ENCODE measurements around the gene TRAF1. TPM values are rescaled to one million over a fixed set of nuclear protein-coding genes. Genes with fewer than 3 reads are reported as not detected.

Gene TRAF1
- total RNA-seq, 5 donors from 2014 or later (not counting 1 experiment from before 2014, with no cell fraction given): 67.6 to 170 (median 157) TPM

GRCh38 chr9:120914396-120914795, 12.2 kb downstream of the TRAF1 start:
- H3K4me1 ChIP-seq (ENCODE audit: control insufficient read depth in 1 of 2, extremely low read depth in 1 of 2, insufficient read depth in 2 of 2, low read length in 2 of 2): peaks cover 22 to 88% of the 10 kb centered on the region in 2 experiments
- peak overlapping the region; percentile 52 for H3K27ac ChIP-seq (ENCODE audit: low read length)
- peaks cover 77% of the 10 kb centered on the region for H3K36me3 Mint-ChIP-seq
- no peaks in the 10 kb centered on the region for H3K9me3 ChIP-seq
- no peak overlapping the region for H3K4me3 ChIP-seq (ENCODE audit: control insufficient read depth in 1 of 2, extremely low read depth in 1 of 2, low read length in 1 of 2)
- ChIA-PET CTCF (no interaction called here), POLR2A (interaction anchor here in 1 of 2 donors (0.9 kb wide), 1 partner anchor 17 kb away, joined by 6 read pairs; no protein-coding TSS in a partner anchor)
- H3K4me1 Mint-ChIP-seq: peaks cover 82 to 90% (median 90%) of the 10 kb centered on the region in 3 donors
- 96% methylated on average over 3 of the region's 3 CpGs for WGBS (ENCODE audit: insufficient coverage)
- no peaks in the 10 kb centered on the region for H3K27me3 Mint-ChIP-seq
- ATAC-seq (replicated peaks in 1 of 4) (no peak), DNase-seq (no peak)
- H3K36me3 ChIP-seq (ENCODE audit: control insufficient read depth in 2 of 2, extremely low read depth in 1 of 2, insufficient read depth in 1 of 2, low read length in 1 of 2): peaks cover 11 to 88% of the 10 kb centered on the region in 2 donors
- no peaks in the 10 kb centered on the region for H3K27me3 ChIP-seq (replicated peaks in 1 of 2; ENCODE audit: control insufficient read depth in 2 of 2, extremely low read depth in 1 of 2, insufficient read depth in 2 of 2, low read length in 1 of 2)
- peak overlapping the region; percentile 74 to 78 for H3K27ac Mint-ChIP-seq
- peaks cover 0 to 4% (median 0%) of the 10 kb centered on the region in 3 donors for H3K9me3 Mint-ChIP-seq
- no peak overlapping the region for H3K4me3 Mint-ChIP-seq

GRCh38 chr9:120913647-120914264, 12.8 kb downstream of the TRAF1 start:
- Mint-ChIP-seq H3K27me3 (no peaks in the 10 kb centered on the region), H3K4me1 (peaks cover 81 to 91% (median 90%) of the 10 kb centered on the region in 3 donors), H3K27ac (peak overlapping the region; percentile 16 to 75), H3K36me3 (peaks cover 79% of the 10 kb centered on the region), H3K9me3 (peaks cover 0 to 4% (median 0%) of the 10 kb centered on the region in 3 donors), H3K4me3 (no peak overlapping the region)
- Histone ChIP-seq H3K27ac (ENCODE audit: low read length) (no peak overlapping the region), H3K4me1 (ENCODE audit: control insufficient read depth in 1 of 2, extremely low read depth in 1 of 2, insufficient read depth in 2 of 2, low read length in 2 of 2) (peaks cover 22 to 87% of the 10 kb centered on the region in 2 experiments), H3K27me3 (replicated peaks in 1 of 2; ENCODE audit: control insufficient read depth in 2 of 2, extremely low read depth in 1 of 2, insufficient read depth in 2 of 2, low read length in 1 of 2) (no peaks in the 10 kb centered on the region), H3K9me3 (no peaks in the 10 kb centered on the region), H3K4me3 (ENCODE audit: control insufficient read depth in 1 of 2, extremely low read depth in 1 of 2, low read length in 1 of 2) (no peak overlapping the region), H3K36me3 (ENCODE audit: control insufficient read depth in 2 of 2, extremely low read depth in 1 of 2, insufficient read depth in 1 of 2, low read length in 1 of 2) (peaks cover 6 to 88% of the 10 kb centered on the region in 2 donors)
- ChIA-PET POLR2A (interaction anchor here (0.7 to 0.9 kb wide), 2 partner anchors 18 to 29 kb away, joined by 3 to 6 read pairs; no protein-coding TSS in a partner anchor), CTCF (no interaction called here)
- ATAC-seq (replicated peaks in 1 of 4) (no peak), DNase-seq (peak in 5 of 35 experiments; percentile 27 to 56 (median 34))
- 69% methylated on average over 2 of the region's 4 CpGs for WGBS (ENCODE audit: insufficient coverage)

GRCh38 chr9:120912958-120913646, 13.5 kb downstream of the TRAF1 start:
- peak overlapping the region; percentile 71 to 91 for H3K27ac Mint-ChIP-seq
- DNase-seq (no peak), ATAC-seq (replicated peaks in 1 of 4) (no peak)
- no peaks in the 10 kb centered on the region for H3K27me3 Mint-ChIP-seq
- H3K27ac ChIP-seq (ENCODE audit: low read length): no peak overlapping the region
- H3K4me3 ChIP-seq (ENCODE audit: control insufficient read depth in 1 of 2, extremely low read depth in 1 of 2, low read length in 1 of 2): no peak overlapping the region
- peak overlapping the region in 1 of 3 donors; percentile 10 for H3K4me3 Mint-ChIP-seq
- H3K36me3 ChIP-seq (ENCODE audit: control insufficient read depth in 2 of 2, extremely low read depth in 1 of 2, insufficient read depth in 1 of 2, low read length in 1 of 2): peaks cover 3 to 84% of the 10 kb centered on the region in 2 donors
- H3K9me3 Mint-ChIP-seq: peaks cover 0 to 4% (median 0%) of the 10 kb centered on the region in 3 donors
- ChIA-PET CTCF (interaction anchor here in 1 of 2 donors (1.1 kb wide), 1 partner anchor 67 kb away, joined by 3 read pairs; no protein-coding TSS in a partner anchor), POLR2A (interaction anchor here (0.6 to 1.3 kb wide), 3 partner anchors 8 to 28 kb away, joined by 3 to 6 read pairs (median 3); no protein-coding TSS in a partner anchor)
- WGBS (ENCODE audit: insufficient coverage): 98% methylated on average over 7 of the region's 13 CpGs
- peaks cover 74% of the 10 kb centered on the region for H3K36me3 Mint-ChIP-seq
- peaks cover 76 to 90% (median 87%) of the 10 kb centered on the region in 3 donors for H3K4me1 Mint-ChIP-seq
- H3K9me3 ChIP-seq: no peaks in the 10 kb centered on the region
- H3K4me1 ChIP-seq (ENCODE audit: control insufficient read depth in 1 of 2, extremely low read depth in 1 of 2, insufficient read depth in 2 of 2, low read length in 2 of 2): peaks cover 22 to 85% of the 10 kb centered on the region in 2 experiments
- H3K27me3 ChIP-seq (replicated peaks in 1 of 2; ENCODE audit: control insufficient read depth in 2 of 2, extremely low read depth in 1 of 2, insufficient read depth in 2 of 2, low read length in 1 of 2): no peaks in the 10 kb centered on the region

- no peak for ATAC-seq (replicated peaks in 1 of 4)
- no peaks in the 10 kb centered on the region for H3K9me3 Mint-ChIP-seq
- POLR2A ChIA-PET: interaction anchor here in 1 of 2 donors (1.4 kb wide), 2 partner anchors 10 to 18 kb away, joined by 4 to 6 read pairs; no protein-coding TSS in a partner anchor
These were observed 15.2 kb downstream of the TRAF1 start for GRCh38 chr9:120911295-120911837.

GRCh38 chr9:120910643-120911042, 16.0 kb downstream of the TRAF1 start:
- POLR2A ChIA-PET: interaction anchor here in 1 of 2 donors (1.0 to 1.4 kb wide), 3 partner anchors 11 to 30 kb away, joined by 3 to 6 read pairs (median 4); no protein-coding TSS in a partner anchor
- no peaks in the 10 kb centered on the region for H3K27me3 Mint-ChIP-seq
- H3K4me3 Mint-ChIP-seq: peak overlapping the region in 2 of 3 donors; percentile 21 to 40
- H3K27ac Mint-ChIP-seq: peak overlapping the region; percentile 90 to 91
- Histone ChIP-seq H3K4me1 (ENCODE audit: control insufficient read depth in 1 of 2, extremely low read depth in 1 of 2, insufficient read depth in 2 of 2, low read length in 2 of 2) (peaks cover 20 to 83% of the 10 kb centered on the region in 2 experiments), H3K27ac (ENCODE audit: low read length) (peak overlapping the region; percentile 78), H3K9me3 (no peaks in the 10 kb centered on the region), H3K36me3 (ENCODE audit: control insufficient read depth in 2 of 2, extremely low read depth in 1 of 2, insufficient read depth in 1 of 2, low read length in 1 of 2) (peaks cover 3 to 86% of the 10 kb centered on the region in 2 donors), H3K4me3 (ENCODE audit: control insufficient read depth in 1 of 2, extremely low read depth in 1 of 2, low read length in 1 of 2) (no peak overlapping the region), H3K27me3 (replicated peaks in 1 of 2; ENCODE audit: control insufficient read depth in 2 of 2, extremely low read depth in 1 of 2, insufficient read depth in 2 of 2, low read length in 1 of 2) (no peaks in the 10 kb centered on the region)
- ATAC-seq (replicated peaks in 1 of 4) (no peak), DNase-seq (no peak)
- peaks cover 79 to 89% (median 87%) of the 10 kb centered on the region in 3 donors for H3K4me1 Mint-ChIP-seq
- WGBS (ENCODE audit: insufficient coverage): no CpG with 5 or more reads among the region's 3 CpGs
- H3K36me3 Mint-ChIP-seq: peaks cover 77% of the 10 kb centered on the region
- H3K9me3 Mint-ChIP-seq: no peaks in the 10 kb centered on the region
- CTCF ChIA-PET: interaction anchor here in 1 of 2 donors (2.0 kb wide), 1 partner anchor 9 kb away, joined by 4 read pairs; no protein-coding TSS in a partner anchor

More at GRCh38 chr9:120911295-120911837, 15.2 kb downstream of the TRAF1 start:
- Histone ChIP-seq H3K36me3 (ENCODE audit: control insufficient read depth in 2 of 2, extremely low read depth in 1 of 2, insufficient read depth in 1 of 2, low read length in 1 of 2) (peaks cover 3 to 84% of the 10 kb centered on the region in 2 donors), H3K27me3 (replicated peaks in 1 of 2; ENCODE audit: control insufficient read depth in 2 of 2, extremely low read depth in 1 of 2, insufficient read depth in 2 of 2, low read length in 1 of 2) (no peaks in the 10 kb centered on the region), H3K27ac (ENCODE audit: low read length) (peak overlapping the region; percentile 78), H3K9me3 (no peaks in the 10 kb centered on the region), H3K4me3 (ENCODE audit: control insufficient read depth in 1 of 2, extremely low read depth in 1 of 2, low read length in 1 of 2) (no peak overlapping the region), H3K4me1 (ENCODE audit: control insufficient read depth in 1 of 2, extremely low read depth in 1 of 2, insufficient read depth in 2 of 2, low read length in 2 of 2) (peaks cover 22 to 81% of the 10 kb centered on the region in 2 experiments)
- CTCF ChIA-PET: interaction anchor here in 1 of 2 donors (0.9 to 2.0 kb wide), 3 partner anchors 9 to 34 kb away, joined by 3 to 4 read pairs (median 3); no protein-coding TSS in a partner anchor
- Mint-ChIP-seq H3K4me3 (peak overlapping the region in 2 of 3 donors; percentile 40 to 49), H3K4me1 (peaks cover 78 to 88% (median 86%) of the 10 kb centered on the region in 3 donors), H3K36me3 (peaks cover 75% of the 10 kb centered on the region), H3K27me3 (no peaks in the 10 kb centered on the region), H3K27ac (peak overlapping the region; percentile 90 to 91)
- WGBS (ENCODE audit: insufficient coverage): 97% methylated on average over 6 of the region's 9 CpGs
- DNase-seq: no peak
